ENCODE results near the gene NFATC1.

NFATC1 gene

GRCh38 chr18:79423211-79424007 lies 27.7 kb downstream of the NFATC1 start:
- Mint-ChIP-seq H3K4me3 (no peak overlapping the region), H3K9me3 (no peaks in the 10 kb centered on the region), H3K4me1 (peaks cover 8% of the 10 kb centered on the region), H3K36me3 (peaks cover 28% of the 10 kb centered on the region), H3K27ac (no peak overlapping the region), H3K27me3 (no peaks in the 10 kb centered on the region)
- CTCF ChIA-PET: no interaction called here
- DNase-seq: no peak

GRCh38 chr18:79424008-79424565 lies 28.4 kb downstream of the NFATC1 start:
- Mint-ChIP-seq H3K4me1 (peaks cover 8% of the 10 kb centered on the region), H3K9me3 (no peaks in the 10 kb centered on the region), H3K4me3 (no peak overlapping the region), H3K27ac (no peak overlapping the region), H3K27me3 (no peaks in the 10 kb centered on the region), H3K36me3 (peaks cover 28% of the 10 kb centered on the region)
- CTCF ChIA-PET: no interaction called here
- DNase-seq: no peak

- H3K4me1 Mint-ChIP-seq: peaks cover 10% of the 10 kb centered on the region
These were observed 29.3 kb downstream of the NFATC1 start for GRCh38 chr18:79424880-79425568.

DNA sequence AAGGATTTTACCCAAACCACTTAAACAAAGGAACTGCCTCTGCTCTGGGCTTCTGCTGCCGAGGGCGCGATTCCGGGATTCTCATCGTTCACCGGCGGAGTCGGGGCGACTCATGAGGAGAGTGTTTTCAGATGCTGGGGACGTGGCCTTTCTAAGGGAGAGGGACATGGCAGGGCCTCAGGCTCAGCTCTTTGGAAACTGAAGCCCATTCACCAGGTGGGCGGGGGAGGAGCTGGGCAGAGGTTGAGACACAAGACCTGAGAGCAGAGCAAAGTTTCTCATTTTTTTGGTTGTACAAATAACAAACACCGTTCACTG lies 29.8 kb downstream of the NFATC1 start:
- Mint-ChIP-seq H3K9me3 (no peaks in the 10 kb centered on the region), H3K4me3 (no peak overlapping the region), H3K27ac (peak overlapping the region; percentile 75), H3K4me1 (peaks cover 10% of the 10 kb centered on the region), H3K27me3 (no peaks in the 10 kb centered on the region), H3K36me3 (peaks cover 23% of the 10 kb centered on the region)
- no peak for DNase-seq
- CTCF ChIA-PET: no interaction called here

More at GRCh38 chr18:79424880-79425568, 29.3 kb downstream of the NFATC1 start:
- H3K4me3 Mint-ChIP-seq: no peak overlapping the region
- H3K36me3 Mint-ChIP-seq: peaks cover 27% of the 10 kb centered on the region
- peak overlapping the region; percentile 50 for H3K27ac Mint-ChIP-seq
- CTCF ChIA-PET: no interaction called here
- no peak for DNase-seq
- H3K9me3 Mint-ChIP-seq: no peaks in the 10 kb centered on the region
- H3K27me3 Mint-ChIP-seq: no peaks in the 10 kb centered on the region

DNA sequence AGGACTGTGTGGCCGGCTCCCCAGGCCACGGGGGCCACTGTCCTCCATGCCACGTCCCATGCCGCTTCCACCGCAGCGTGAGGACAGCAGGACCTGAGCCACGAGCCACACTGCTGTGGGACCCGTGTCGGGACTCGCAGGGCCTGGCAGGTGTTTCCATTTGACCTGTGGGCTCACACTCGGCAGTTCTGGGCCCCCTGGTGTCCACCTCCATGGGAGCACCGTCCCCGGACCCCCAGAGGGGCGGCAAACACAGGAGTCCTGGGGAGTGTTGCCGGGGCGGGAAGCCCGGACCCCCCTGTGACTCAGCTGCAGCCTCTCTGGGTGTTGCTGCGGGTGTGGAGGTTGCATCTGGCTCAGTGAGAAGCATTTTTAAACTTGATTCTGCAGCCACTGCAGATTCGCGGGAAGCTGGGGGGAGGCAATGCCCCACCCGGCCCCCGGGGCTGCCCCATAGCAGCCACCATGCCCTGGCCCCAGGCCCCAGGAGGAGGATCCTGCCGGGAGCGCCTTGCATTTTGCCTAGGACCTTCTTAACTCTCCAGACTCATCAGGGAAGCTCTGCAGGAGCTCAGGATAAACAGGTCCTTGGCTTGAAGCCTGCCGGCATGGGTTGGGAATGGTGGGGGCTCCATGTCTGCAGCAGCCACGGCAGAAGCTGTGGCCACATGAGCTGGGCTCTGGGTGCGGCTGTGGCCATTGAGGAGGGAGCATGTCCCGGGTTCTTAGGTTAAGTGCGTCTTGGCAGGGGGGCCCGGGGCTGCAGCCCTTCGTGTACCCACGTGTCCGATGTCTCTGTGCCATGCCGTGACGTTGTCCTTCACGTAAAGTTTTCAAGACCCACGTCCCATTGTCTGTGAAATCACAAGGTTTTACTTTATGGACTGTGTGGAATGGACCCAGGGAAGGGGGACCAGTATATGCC lies 30.9 kb downstream of the NFATC1 start:
- Mint-ChIP-seq H3K4me1 (peaks cover 10% of the 10 kb centered on the region), H3K4me3 (no peak overlapping the region), H3K36me3 (peaks cover 21% of the 10 kb centered on the region), H3K27me3 (no peaks in the 10 kb centered on the region), H3K9me3 (no peaks in the 10 kb centered on the region), H3K27ac (no peak overlapping the region)
- DNase-seq: no peak
- CTCF ChIA-PET: no interaction called here

DNA sequence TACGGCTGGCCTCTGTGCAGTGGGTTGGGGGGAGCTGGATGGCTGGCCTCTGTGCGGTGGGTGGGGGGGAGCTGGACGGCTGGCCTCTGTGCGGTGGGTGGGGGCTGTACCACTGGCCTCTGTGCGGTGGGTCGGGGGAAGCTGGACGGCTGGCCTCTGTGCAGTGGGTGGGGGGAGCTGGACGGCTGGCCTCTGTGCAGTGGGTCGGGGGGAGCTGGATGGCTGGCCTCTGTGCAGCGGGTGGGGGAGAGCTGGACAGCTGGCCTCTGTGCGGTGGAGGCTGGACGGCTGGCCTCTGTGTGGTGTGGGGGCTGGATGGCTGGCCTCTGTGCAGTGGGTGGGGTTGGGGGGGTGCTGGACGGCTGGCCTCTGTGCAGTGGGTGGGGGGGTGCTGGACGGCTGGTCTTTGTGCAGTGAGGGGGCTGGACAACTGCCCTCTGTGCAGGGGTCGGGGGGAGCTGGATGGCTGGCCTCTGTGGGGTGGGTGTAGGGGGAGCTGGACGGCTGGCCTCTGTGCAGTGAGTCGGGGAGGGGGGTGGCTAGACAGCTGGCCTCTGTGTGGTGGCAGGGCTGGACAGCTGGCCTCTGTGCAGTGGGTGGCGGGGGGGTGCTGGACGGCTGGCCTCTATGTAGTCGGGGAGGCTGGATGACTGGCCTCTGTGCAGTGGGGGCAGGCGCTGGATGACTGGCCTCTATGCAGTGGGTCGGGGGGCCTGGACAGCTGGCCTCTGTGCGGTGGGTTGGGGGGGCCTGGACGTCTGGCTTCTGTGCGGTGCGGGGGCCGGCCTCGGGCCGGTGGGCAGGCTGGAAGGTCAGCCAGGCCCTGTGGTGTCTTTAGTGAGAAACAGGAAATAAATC lies 31.9 kb downstream of the NFATC1 start:
- H3K27ac Mint-ChIP-seq: no peak overlapping the region
- peaks cover 17% of the 10 kb centered on the region for H3K36me3 Mint-ChIP-seq
- CTCF ChIA-PET: no interaction called here
- no peak for DNase-seq
- H3K27me3 Mint-ChIP-seq: no peaks in the 10 kb centered on the region
- no peak overlapping the region for H3K4me3 Mint-ChIP-seq
- no peaks in the 10 kb centered on the region for H3K9me3 Mint-ChIP-seq
- peaks cover 10% of the 10 kb centered on the region for H3K4me1 Mint-ChIP-seq

DNA sequence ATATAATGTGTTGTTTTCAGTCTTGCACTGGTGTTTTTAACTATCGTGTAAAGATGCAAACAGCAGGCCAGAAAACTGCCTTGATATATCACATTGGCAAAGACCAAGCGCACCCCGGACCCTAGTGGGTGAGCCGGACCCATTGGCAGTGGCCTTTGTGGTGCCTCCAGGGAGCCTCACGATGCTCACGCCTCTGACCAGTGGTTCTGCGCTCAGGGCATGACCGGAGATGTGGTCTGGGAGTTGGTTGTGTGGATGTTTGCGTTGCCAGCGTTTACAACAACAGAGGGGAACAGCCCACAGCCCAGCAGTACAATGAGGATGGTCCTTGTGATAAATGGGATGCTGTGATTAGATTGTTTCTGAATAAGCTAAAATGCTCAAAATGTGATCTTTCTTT lies 32.6 kb downstream of the NFATC1 start:
- Mint-ChIP-seq H3K4me1 (peaks cover 10% of the 10 kb centered on the region), H3K9me3 (no peaks in the 10 kb centered on the region), H3K27me3 (no peaks in the 10 kb centered on the region), H3K27ac (no peak overlapping the region), H3K4me3 (no peak overlapping the region), H3K36me3 (peaks cover 19% of the 10 kb centered on the region)
- DNase-seq: no peak
- CTCF ChIA-PET: no interaction called here

DNA sequence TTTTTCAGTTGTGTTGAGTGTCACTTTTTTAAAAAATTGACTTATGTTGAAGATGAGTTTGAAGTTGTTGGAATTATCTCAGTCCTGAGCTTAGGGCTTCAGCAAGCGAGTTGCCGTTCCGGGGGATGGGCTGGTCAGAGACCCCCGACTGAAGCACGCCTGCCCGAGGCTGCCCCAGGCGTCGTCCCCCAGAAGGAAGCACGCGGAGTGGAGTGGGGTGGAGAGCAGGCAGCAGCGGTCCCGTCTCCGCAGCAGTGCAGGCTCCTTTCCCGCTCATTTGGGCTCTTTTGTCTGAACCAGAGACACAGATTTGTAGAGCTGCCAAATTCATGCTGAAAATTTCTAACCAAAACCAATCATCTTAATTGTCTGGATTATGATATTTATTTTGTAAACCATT lies 33.7 kb downstream of the NFATC1 start:
- H3K27me3 Mint-ChIP-seq: no peaks in the 10 kb centered on the region
- no peak overlapping the region for H3K4me3 Mint-ChIP-seq

DNA sequence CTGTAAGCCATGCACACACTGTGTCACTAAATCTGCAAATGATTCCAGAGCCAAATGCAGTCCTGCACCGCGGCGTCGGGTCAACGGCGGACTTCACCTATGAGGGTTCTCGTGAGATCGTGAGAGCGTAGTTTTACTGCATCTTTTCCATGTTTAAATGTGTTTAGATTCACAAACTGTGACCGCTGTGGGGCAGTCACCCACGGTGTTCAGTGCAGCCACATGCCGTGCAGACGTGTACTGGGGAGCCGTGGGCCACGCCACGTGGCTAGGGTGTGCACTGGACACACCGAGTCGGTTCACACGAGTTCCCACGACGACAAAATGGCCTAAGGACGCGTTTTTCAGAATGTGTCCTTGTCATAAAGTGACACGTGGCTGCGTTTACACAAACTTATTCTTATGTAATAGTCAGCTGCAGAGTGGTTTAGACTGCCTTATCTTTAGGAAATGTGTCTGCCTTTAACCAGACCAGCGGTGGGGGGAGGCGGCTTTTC lies 34.1 kb downstream of the NFATC1 start:
- DNase-seq: no peak
- Mint-ChIP-seq H3K27ac (no peak overlapping the region), H3K4me1 (peaks cover 5% of the 10 kb centered on the region), H3K27me3 (no peaks in the 10 kb centered on the region), H3K9me3 (no peaks in the 10 kb centered on the region), H3K4me3 (no peak overlapping the region), H3K36me3 (peaks cover 13% of the 10 kb centered on the region)
- CTCF ChIA-PET: no interaction called here

More for the DNA sequence above, 33.7 kb downstream of the NFATC1 start:
- DNase-seq: no peak
- no peak overlapping the region for H3K27ac Mint-ChIP-seq
- H3K9me3 Mint-ChIP-seq: no peaks in the 10 kb centered on the region
- CTCF ChIA-PET: no interaction called here
- peaks cover 9% of the 10 kb centered on the region for H3K4me1 Mint-ChIP-seq
- peaks cover 17% of the 10 kb centered on the region for H3K36me3 Mint-ChIP-seq

DNA sequence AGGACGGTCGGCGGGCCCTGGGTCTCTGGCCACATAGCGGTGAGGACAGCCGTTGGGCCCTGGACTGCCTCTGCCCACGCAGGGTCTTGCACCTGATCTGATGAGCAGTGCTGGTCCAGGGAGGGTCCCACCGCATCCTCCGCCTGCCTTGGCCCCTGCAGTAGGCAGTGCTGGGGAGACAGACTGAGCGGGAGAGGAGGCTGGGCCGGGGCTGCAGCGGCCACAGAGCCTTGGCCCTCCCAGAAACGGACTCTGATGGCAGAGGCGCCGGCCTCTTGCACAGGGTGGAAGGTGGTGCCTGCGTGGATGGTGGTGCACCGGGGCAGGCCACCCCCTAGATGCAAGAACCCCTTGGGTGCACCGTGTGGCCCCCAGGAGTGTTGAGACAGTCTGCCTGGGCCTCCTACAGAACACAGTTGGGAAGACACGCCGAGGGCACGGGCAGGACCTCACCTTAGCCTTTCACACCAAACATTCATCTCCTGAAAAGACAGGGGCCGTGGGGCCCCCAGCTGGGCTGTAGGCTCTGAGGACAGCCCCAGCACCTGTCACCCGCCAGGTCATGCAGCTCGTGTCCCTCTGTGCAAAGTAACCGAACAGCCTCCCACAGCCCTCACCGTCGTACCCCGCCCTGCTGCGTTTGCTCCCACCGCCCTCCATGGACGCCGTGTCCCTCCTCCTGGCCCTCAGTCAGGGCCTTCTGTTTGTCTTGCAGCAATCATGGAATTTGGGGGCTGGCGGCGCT lies 36.8 kb downstream of the NFATC1 start:
- Mint-ChIP-seq H3K9me3 (no peaks in the 10 kb centered on the region), H3K36me3 (peaks cover 9% of the 10 kb centered on the region), H3K27ac (peak overlapping the region; percentile 65), H3K4me3 (no peak overlapping the region), H3K4me1 (peaks cover 2% of the 10 kb centered on the region), H3K27me3 (no peaks in the 10 kb centered on the region)
- no peak for DNase-seq
- CTCF ChIA-PET: no interaction called here

DNA sequence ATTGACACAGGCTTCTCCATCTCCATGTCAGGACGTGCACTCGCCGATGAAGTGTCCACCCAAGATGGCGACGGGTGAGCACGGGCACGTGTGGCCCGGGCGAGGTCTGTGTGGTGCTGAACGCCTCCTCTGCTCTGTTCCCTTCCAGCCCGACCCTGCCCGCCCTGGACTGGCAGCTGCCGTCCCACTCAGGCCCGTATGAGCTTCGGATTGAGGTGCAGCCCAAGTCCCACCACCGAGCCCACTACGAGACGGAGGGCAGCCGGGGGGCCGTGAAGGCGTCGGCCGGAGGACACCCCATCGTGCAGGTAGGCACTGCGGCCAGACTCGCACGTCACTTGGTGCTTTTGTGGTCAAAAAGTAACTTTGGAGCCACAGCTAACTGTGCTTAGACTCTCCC lies 37.7 kb downstream of the NFATC1 start:
- no peaks in the 10 kb centered on the region for H3K9me3 Mint-ChIP-seq
- no peaks in the 10 kb centered on the region for H3K27me3 Mint-ChIP-seq
- no peak overlapping the region for H3K4me3 Mint-ChIP-seq
- peaks cover 8% of the 10 kb centered on the region for H3K4me1 Mint-ChIP-seq
- no peak for DNase-seq
- H3K27ac Mint-ChIP-seq: no peak overlapping the region
- CTCF ChIA-PET: no interaction called here
- H3K36me3 Mint-ChIP-seq: peaks cover 11% of the 10 kb centered on the region

DNA sequence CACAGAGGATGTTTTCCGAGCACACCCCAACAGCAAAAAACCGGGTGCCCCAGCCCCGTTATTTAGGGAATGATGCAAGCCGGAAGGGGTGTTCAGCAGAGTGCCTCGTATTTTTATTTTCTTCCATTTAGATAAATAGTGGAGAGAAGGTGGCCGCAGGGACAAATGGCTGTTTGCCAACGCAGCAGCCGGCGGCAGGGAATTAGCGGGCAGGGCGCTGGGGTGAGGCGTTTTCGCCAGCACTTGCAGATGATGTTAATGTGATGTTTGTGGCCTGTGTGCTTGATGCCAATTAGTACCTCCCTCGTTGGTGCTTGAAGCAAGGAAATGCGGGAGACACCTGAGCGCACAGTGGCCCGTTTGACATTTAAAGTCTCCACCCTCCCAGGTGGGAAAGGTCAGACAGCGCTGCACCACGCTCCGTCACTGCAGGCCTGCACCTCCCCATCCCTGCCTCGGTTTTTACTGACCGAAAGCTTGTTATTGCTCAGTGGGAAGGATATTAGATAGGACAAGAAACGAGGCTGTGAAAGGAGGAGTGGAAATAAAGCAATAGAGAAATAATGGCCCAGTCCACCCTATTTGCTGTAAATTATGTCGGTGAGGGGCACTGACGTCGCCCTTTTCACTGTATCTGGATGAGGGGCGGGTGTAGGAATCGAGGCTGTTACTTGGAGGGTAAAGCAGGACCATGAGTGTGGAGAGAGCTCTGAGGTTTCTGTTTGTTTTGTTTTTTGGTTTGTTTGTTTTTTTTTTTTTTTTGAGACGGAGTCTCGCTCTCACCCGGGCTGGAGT lies 39.1 kb downstream of the NFATC1 start:
- H3K4me1 Mint-ChIP-seq: peaks cover 19% of the 10 kb centered on the region
- CTCF ChIA-PET: no interaction called here
- H3K27ac Mint-ChIP-seq: no peak overlapping the region
- DNase-seq: no peak
- no peaks in the 10 kb centered on the region for H3K9me3 Mint-ChIP-seq
- H3K27me3 Mint-ChIP-seq: no peaks in the 10 kb centered on the region
- H3K36me3 Mint-ChIP-seq: peaks cover 13% of the 10 kb centered on the region
- no peak overlapping the region for H3K4me3 Mint-ChIP-seq
